T-helper 9 cell (primary cell): ENCODE data around the gene NRXN3.

Experiments
- DNase-seq: peaks from one replicate; pipeline ENCODE4 v3.0.0-alpha.2; 2020

The NRXN3 gene

GRCh38 chr14:79805636-79806035 is 1635.5 kb downstream of the NRXN3 start:
- DNase-seq: no peak

GRCh38 chr14:79809849-79810612 is 1639.9 kb downstream of the NRXN3 start:
- no peak for DNase-seq

- DNase-seq: no peak
These were observed 1650.8 kb downstream of the NRXN3 start for GRCh38 chr14:79820866-79821535.

- DNase-seq: no peak
These were observed 1651.9 kb downstream of the NRXN3 start for GRCh38 chr14:79822034-79822433.

GRCh38 chr14:79825046-79825521 is 1654.9 kb downstream of the NRXN3 start:
- DNase-seq: no peak

- no peak for DNase-seq
These were observed 1656.2 kb downstream of the NRXN3 start for GRCh38 chr14:79826362-79826761.

GRCh38 chr14:79829405-79830166 is 1659.4 kb downstream of the NRXN3 start:
- no peak for DNase-seq

- no peak for DNase-seq
These were observed 1661.2 kb downstream of the NRXN3 start for GRCh38 chr14:79831195-79831892.

GRCh38 chr14:79833781-79834180 is 1663.6 kb downstream of the NRXN3 start:
- no peak for DNase-seq

- DNase-seq: no peak
These were observed 1664.7 kb downstream of the NRXN3 start for GRCh38 chr14:79834868-79835267.

GRCh38 chr14:79836577-79836976 is 1666.4 kb downstream of the NRXN3 start:
- no peak for DNase-seq

GRCh38 chr14:79837699-79838098 is 1667.5 kb downstream of the NRXN3 start:
- DNase-seq: no peak

GRCh38 chr14:79840103-79840502 is 1669.9 kb downstream of the NRXN3 start:
- no peak for DNase-seq

- DNase-seq: no peak
These were observed 1670.7 kb downstream of the NRXN3 start for GRCh38 chr14:79840831-79841230.

GRCh38 chr14:79841433-79841832 is 1671.3 kb downstream of the NRXN3 start:
- DNase-seq: no peak

- no peak for DNase-seq
These were observed 1672.1 kb downstream of the NRXN3 start for GRCh38 chr14:79842270-79842669.

- no peak for DNase-seq
These were observed 1683.0 kb downstream of the NRXN3 start for GRCh38 chr14:79852950-79853744.

GRCh38 chr14:79855789-79856188 is 1685.6 kb downstream of the NRXN3 start:
- no peak for DNase-seq

- no peak for DNase-seq
These were observed 1686.2 kb downstream of the NRXN3 start for GRCh38 chr14:79856381-79856780.

- no peak for DNase-seq
These were observed 1690.9 kb downstream of the NRXN3 start for GRCh38 chr14:79861111-79861510.

- no peak for DNase-seq
These were observed 1691.9 kb downstream of the NRXN3 start for GRCh38 chr14:79862045-79862444.

GRCh38 chr14:79871136-79871535 is 1701.0 kb downstream of the NRXN3 start:
- DNase-seq: no peak
